Activated CD8-positive, alpha-beta T cell treated with anti-CD3 and anti-CD28 coated beads for 36 hours (primary cell): ENCODE data around the gene NEURL1. TPM values are rescaled to one million over a fixed set of nuclear protein-coding genes. Genes with fewer than 3 reads are reported as not detected.

Source experiments
- ATAC-seq: fragments of 200-7000 bp; cut with Tn5 transposase; one replicate; pipeline ENCODE4 v1.10.0; 2021; ENCODE audit warnings: mild to moderate bottlenecking, moderate library complexity
- CTCF ChIA-PET: fragments of 350-600 bp; sonication (Branson Sonifier 250); formaldehyde crosslinking; loops from one replicate; lab custom pipeline; 2021; ENCODE audit warnings: antibody characterized with exemption; lab: Charles Lee
- POLR2A ChIA-PET: fragments of 350-600 bp; sonication (Branson Sonifier 250); formaldehyde crosslinking; loops from one replicate; lab custom pipeline; 2021; ENCODE audit warnings: antibody characterized with exemption; lab: Charles Lee
- DNase-seq: peaks from one replicate; pipeline ENCODE4 v3.0.0-alpha.2; 2020
- H3K27ac Mint-ChIP-seq: one replicate; pipeline ENCODE4 v1.8.0; 2021; ENCODE audit warnings: mild to moderate bottlenecking, mixed read lengths
- H3K27me3 Mint-ChIP-seq: one replicate; pipeline ENCODE4 v1.8.0; 2021; ENCODE audit warnings: mixed read lengths
- H3K36me3 Mint-ChIP-seq: one replicate; pipeline ENCODE4 v1.8.0; 2021; ENCODE audit warnings: low read depth, mixed read lengths
- H3K4me1 Mint-ChIP-seq: one replicate; pipeline ENCODE4 v1.8.0; 2021; ENCODE audit warnings: low read depth, mixed read lengths
- H3K4me3 Mint-ChIP-seq: one replicate; pipeline ENCODE4 v1.8.0; 2021; ENCODE audit warnings: mild to moderate bottlenecking, moderate library complexity, mixed read lengths
- H3K9me3 Mint-ChIP-seq: one replicate; pipeline ENCODE4 v1.8.0; 2021; ENCODE audit warnings: mixed read lengths
- CTCF ChIP-seq: fragments of 200-600 bp; IDR thresholded peaks from one replicate; pipeline ENCODE4 v1.8.0; 2022; ENCODE audit warnings: antibody characterized with exemption, mild to moderate bottlenecking
- intact Hi-C: fragments of 100-400 bp; cut with micrococcal nuclease; formaldehyde crosslinking; loops from one replicate; pipeline ENCODE4 v1.10.0; 2022
- total RNA-seq, 2 experiments: library from RNA; stranded (reverse); gene quantifications; one replicate each; pipeline ENCODE4 v1.2.3, GENCODE V29; 2021

Gene NEURL1
- total RNA-seq, 2 experiments from 2014 or later = 1.7 to 1.9 TPM

DNA sequence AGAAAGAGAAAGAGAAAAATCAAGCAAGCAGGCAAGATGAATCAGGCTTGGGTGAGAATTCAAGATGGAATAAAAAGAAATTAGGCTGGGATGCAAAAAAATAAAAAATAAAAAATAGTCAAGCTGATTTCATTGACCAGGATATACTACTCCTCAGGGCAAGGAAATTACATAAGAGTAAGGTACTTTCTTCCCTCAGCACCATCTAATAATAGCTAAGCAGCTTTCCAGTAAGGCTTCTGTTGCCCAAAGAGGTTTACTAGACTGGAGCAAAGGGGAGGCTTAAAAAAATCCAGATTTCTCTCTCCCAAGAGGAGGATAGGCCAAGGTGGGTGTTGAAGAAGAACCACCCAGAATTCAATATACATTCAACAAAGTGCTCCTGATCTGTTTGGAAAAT is 93.6 kb downstream of the NEURL1 start:
- Mint-ChIP-seq H3K4me1 (peaks cover 6% of the 10 kb centered on the region), H3K27me3 (peaks cover 1% of the 10 kb centered on the region), H3K9me3 (no peaks in the 10 kb centered on the region), H3K36me3 (peaks cover 1% of the 10 kb centered on the region), H3K27ac (no peak overlapping the region), H3K4me3 (no peak overlapping the region)
- no peak for TF ChIP-seq CTCF
- DNase-seq (no peak), ATAC-seq (no peak)
- ChIA-PET POLR2A (no interaction called here), CTCF (interaction anchor here (1.1 to 1.5 kb wide), 2 partner anchors 11 to 99 kb away, joined by 4 to 6 read pairs; no protein-coding TSS in a partner anchor)
- intact Hi-C loops = no loop called here

DNA sequence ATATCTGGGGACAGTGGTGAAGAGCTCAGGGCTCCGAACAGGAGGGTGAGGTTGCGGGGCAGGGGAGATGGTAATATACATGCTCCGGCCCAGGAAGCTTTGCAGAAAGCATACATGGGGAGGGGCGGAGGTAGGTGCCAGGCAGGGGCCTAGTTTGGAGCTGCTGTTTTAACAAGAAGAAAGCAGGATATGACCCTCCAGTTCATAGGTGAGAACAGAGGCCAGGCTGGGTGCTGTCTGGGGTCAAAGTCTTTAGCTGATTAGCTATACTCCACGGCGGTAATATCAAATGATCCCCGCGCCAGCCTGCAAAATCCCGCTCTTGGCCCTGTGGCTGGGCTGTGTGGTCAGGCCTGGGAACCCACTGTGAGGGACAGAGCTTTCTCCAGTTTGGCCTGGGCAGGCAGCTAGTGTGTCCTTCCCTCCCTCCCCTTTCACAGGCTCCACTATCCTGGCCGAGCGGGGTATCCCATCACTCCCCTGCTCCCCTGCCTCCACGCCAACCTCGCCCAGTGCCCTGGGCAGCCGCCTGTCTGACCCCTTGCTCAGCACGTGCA is 95.6 kb downstream of the NEURL1 start:
- Mint-ChIP-seq H3K36me3 (no peaks in the 10 kb centered on the region), H3K9me3 (no peaks in the 10 kb centered on the region), H3K4me1 (peaks cover 3% of the 10 kb centered on the region), H3K4me3 (no peak overlapping the region), H3K27me3 (no peaks in the 10 kb centered on the region), H3K27ac (no peak overlapping the region)
- TF ChIP-seq CTCF = no peak
- ChIA-PET CTCF (interaction anchor here (0.7 to 2.5 kb wide), 6 partner anchors 17 to 172 kb away, joined by 3 to 13 read pairs (median 4); no protein-coding TSS in a partner anchor), POLR2A (interaction anchor here (0.6 kb wide), 1 partner anchor 1966 kb away, joined by 3 read pairs; no protein-coding TSS in a partner anchor)
- DNase-seq = no peak
- intact Hi-C loops = no loop called here
- no peak for ATAC-seq

DNA sequence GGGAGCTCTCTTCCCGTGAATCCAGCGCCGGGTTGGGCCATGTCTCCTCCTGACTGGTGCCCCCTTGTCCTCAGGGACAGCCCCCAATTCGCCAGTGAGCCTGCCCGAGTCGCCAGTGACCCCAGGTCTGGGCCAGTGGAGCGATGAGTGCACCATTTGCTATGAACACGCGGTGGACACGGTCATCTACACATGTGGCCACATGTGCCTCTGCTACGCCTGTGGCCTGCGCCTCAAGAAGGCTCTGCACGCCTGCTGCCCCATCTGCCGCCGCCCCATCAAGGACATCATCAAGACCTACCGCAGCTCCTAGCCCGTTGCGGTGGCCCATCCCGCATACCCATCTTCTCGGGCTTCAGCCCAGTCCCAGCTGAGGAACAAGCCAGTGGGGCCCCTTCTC is 96.6 kb downstream of the NEURL1 start:
- Mint-ChIP-seq H3K27ac (no peak overlapping the region), H3K4me3 (no peak overlapping the region), H3K27me3 (no peaks in the 10 kb centered on the region), H3K36me3 (no peaks in the 10 kb centered on the region), H3K4me1 (peaks cover 3% of the 10 kb centered on the region), H3K9me3 (no peaks in the 10 kb centered on the region)
- DNase-seq = no peak
- ATAC-seq = no peak
- CTCF ChIA-PET = interaction anchor here (0.7 to 2.5 kb wide), 5 partner anchors 21 to 106 kb away, joined by 3 to 13 read pairs (median 3); no protein-coding TSS in a partner anchor
- POLR2A ChIA-PET = no interaction called here
- TF ChIP-seq CTCF = no peak
- intact Hi-C loops = no loop called here

- CTCF ChIA-PET = interaction anchor here (0.8 to 1.9 kb wide), 5 partner anchors 9 to 105 kb away, joined by 3 to 7 read pairs (median 3); no protein-coding TSS in a partner anchor
- POLR2A ChIA-PET = no interaction called here
- H3K4me1 Mint-ChIP-seq = peaks cover 2% of the 10 kb centered on the region
- H3K27ac Mint-ChIP-seq = no peak overlapping the region
- no peak overlapping the region for H3K4me3 Mint-ChIP-seq
- no peaks in the 10 kb centered on the region for H3K27me3 Mint-ChIP-seq
- no peaks in the 10 kb centered on the region for H3K9me3 Mint-ChIP-seq
- DNase-seq (no peak), ATAC-seq (no peak)
- TF ChIP-seq CTCF = no peak
- intact Hi-C loops = no loop called here
- no peaks in the 10 kb centered on the region for H3K36me3 Mint-ChIP-seq
Observed at GRCh38 chr10:103590744-103591291, 97.3 kb downstream of the NEURL1 start.
